Neural progenitor cell (in vitro differentiated cells): ENCODE results near the gene UBC. TPM values are rescaled to one million over a fixed set of nuclear protein-coding genes. Genes with fewer than 3 reads are reported as not detected.
A peak's percentile ranks its signal among the peaks of the same experiment; 100 is the strongest.

Experiments
- DNase-seq: peaks from one replicate; pipeline ENCODE4 v3.0.0-alpha.2; 2016; ENCODE audit warnings: low spot score
- H2AFZ ChIP-seq: fragments of 200-600 bp; sonication (generic); replicated peaks from 2 replicates; pipeline ENCODE4 v1.6.1; 2016; ENCODE audit warnings: antibody characterized with exemption
- H3F3A ChIP-seq: fragments of 200-600 bp; sonication (generic); 2 replicates; pipeline ENCODE4 v1.6.1; 2016; ENCODE audit warnings: antibody characterized with exemption, low read depth
- H3K27ac ChIP-seq: fragments of 200-600 bp; sonication (generic); 2 replicates; pipeline ENCODE4 v1.5.1; 2016; ENCODE audit warnings: mild to moderate bottlenecking
- H3K27me3 ChIP-seq: fragments of 200-600 bp; sonication (generic); 2 replicates; pipeline ENCODE4 v1.6.1; 2016; ENCODE audit warnings: mild to moderate bottlenecking, moderate library complexity
- H3K36me3 ChIP-seq: fragments of 200-600 bp; sonication (generic); 2 replicates; pipeline ENCODE4 v1.5.1; 2016
- H3K4me1 ChIP-seq: fragments of 200-600 bp; sonication (generic); 2 replicates; pipeline ENCODE4 v1.6.1; 2016; ENCODE audit warnings: mixed run types
- H3K4me2 ChIP-seq: fragments of 200-600 bp; sonication (generic); 2 replicates; pipeline ENCODE4 v1.6.1; 2016
- H3K4me3 ChIP-seq: fragments of 200-600 bp; sonication (generic); 2 replicates; pipeline ENCODE4 v1.5.1; 2016
- H3K79me2 ChIP-seq: fragments of 200-600 bp; sonication (generic); 2 replicates; pipeline ENCODE4 v1.6.1; 2016; ENCODE audit warnings: low read depth
- H3K9ac ChIP-seq: fragments of 200-600 bp; sonication (generic); 2 replicates; pipeline ENCODE4 v1.6.1; 2016
- H3K9me3 ChIP-seq: fragments of 200-600 bp; sonication (generic); 2 replicates; pipeline ENCODE4 v1.5.1; 2016; ENCODE audit warnings: low read depth
- H4K20me1 ChIP-seq: fragments of 200-600 bp; sonication (generic); 2 replicates; pipeline ENCODE4 v1.6.1; 2016; ENCODE audit warnings: low read depth
- H3K27ac Mint-ChIP-seq: 3 replicates; pipeline ENCODE4 v1.8.0; 2021; ENCODE audit warnings: mixed read lengths
- H3K27me3 Mint-ChIP-seq: 2 replicates; pipeline ENCODE4 v1.8.0; 2022; ENCODE audit warnings: low read depth, mild to moderate bottlenecking, inconsistent platforms, moderate library complexity, mixed read lengths; ENCODE audit not compliant: insufficient read depth
- H3K36me3 Mint-ChIP-seq: 3 replicates; pipeline ENCODE4 v1.8.0; 2021; ENCODE audit warnings: mixed read lengths
- H3K4me1 Mint-ChIP-seq: 3 replicates; pipeline ENCODE4 v1.8.0; 2021; ENCODE audit warnings: mixed read lengths
- H3K4me3 Mint-ChIP-seq: 3 replicates; pipeline ENCODE4 v1.8.0; 2021; ENCODE audit warnings: mild to moderate bottlenecking, moderate library complexity, mixed read lengths
- H3K9me3 Mint-ChIP-seq: 3 replicates; pipeline ENCODE4 v1.8.0; 2020; ENCODE audit warnings: mixed read lengths
- EZH2 ChIP-seq: fragments of 200-600 bp; sonication (generic); IDR thresholded peaks from 2 replicates; pipeline ENCODE4 v1.6.1; 2017; ENCODE audit warnings: antibody characterized with exemption, mild to moderate bottlenecking, moderate library complexity
- EZH2phosphoT487 ChIP-seq: fragments of 200-600 bp; sonication (generic); IDR thresholded peaks from 2 replicates; pipeline ENCODE4 v1.6.1; 2017; ENCODE audit warnings: antibody characterized with exemption
- total RNA-seq: library from RNA; depleted of rRNA; stranded (reverse); fragments of >200 nt; gene quantifications from 2 replicates; pipeline ENCODE4 v1.2.3, GENCODE V29; 2015; ENCODE audit warnings: low replicate concordance
- TF ChIP-seq, protein P1 (sequence below): fragments of 200-600 bp; sonication (generic); IDR thresholded peaks from 2 replicates; pipeline ENCODE4 v1.5.1; 2017; ENCODE audit warnings: antibody characterized with exemption, mild to moderate bottlenecking

The UBC gene
- total RNA-seq, 1 donor from 2014 or later = 857 TPM

GRCh38 chr12:124923905-124924734 lies 9.7 kb upstream of the UBC start:
- Histone ChIP-seq H3K27ac (peak overlapping the region; percentile 57), H2AFZ (peak overlapping the region; percentile 86), H3K9me3 (no peaks in the 10 kb centered on the region), H3K79me2 (no peaks in the 10 kb centered on the region), H3K4me3 (peak overlapping the region; percentile 41), H3K36me3 (no peaks in the 10 kb centered on the region), H4K20me1 (no peaks in the 10 kb centered on the region), H3K9ac (no peak overlapping the region), H3K4me1 (peaks cover 29% of the 10 kb centered on the region), H3F3A (peaks cover 50% of the 10 kb centered on the region), H3K4me2 (peak overlapping the region; percentile 73), H3K27me3 (no peaks in the 10 kb centered on the region)
- Mint-ChIP-seq H3K9me3 (peaks cover 18% of the 10 kb centered on the region), H3K4me1 (peaks cover 55% of the 10 kb centered on the region), H3K27me3 (peaks cover 45% of the 10 kb centered on the region), H3K4me3 (peak overlapping the region; percentile 62), H3K27ac (peak overlapping the region; percentile 82), H3K36me3 (peaks cover 11% of the 10 kb centered on the region)
- TF ChIP-seq EZH2 = no peak
- TF ChIP-seq, protein P1, sequence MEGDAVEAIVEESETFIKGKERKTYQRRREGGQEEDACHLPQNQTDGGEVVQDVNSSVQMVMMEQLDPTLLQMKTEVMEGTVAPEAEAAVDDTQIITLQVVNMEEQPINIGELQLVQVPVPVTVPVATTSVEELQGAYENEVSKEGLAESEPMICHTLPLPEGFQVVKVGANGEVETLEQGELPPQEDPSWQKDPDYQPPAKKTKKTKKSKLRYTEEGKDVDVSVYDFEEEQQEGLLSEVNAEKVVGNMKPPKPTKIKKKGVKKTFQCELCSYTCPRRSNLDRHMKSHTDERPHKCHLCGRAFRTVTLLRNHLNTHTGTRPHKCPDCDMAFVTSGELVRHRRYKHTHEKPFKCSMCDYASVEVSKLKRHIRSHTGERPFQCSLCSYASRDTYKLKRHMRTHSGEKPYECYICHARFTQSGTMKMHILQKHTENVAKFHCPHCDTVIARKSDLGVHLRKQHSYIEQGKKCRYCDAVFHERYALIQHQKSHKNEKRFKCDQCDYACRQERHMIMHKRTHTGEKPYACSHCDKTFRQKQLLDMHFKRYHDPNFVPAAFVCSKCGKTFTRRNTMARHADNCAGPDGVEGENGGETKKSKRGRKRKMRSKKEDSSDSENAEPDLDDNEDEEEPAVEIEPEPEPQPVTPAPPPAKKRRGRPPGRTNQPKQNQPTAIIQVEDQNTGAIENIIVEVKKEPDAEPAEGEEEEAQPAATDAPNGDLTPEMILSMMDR = no peak
- TF ChIP-seq EZH2phosphoT487 = no peak
- DNase-seq = peak; percentile 65

DNA sequence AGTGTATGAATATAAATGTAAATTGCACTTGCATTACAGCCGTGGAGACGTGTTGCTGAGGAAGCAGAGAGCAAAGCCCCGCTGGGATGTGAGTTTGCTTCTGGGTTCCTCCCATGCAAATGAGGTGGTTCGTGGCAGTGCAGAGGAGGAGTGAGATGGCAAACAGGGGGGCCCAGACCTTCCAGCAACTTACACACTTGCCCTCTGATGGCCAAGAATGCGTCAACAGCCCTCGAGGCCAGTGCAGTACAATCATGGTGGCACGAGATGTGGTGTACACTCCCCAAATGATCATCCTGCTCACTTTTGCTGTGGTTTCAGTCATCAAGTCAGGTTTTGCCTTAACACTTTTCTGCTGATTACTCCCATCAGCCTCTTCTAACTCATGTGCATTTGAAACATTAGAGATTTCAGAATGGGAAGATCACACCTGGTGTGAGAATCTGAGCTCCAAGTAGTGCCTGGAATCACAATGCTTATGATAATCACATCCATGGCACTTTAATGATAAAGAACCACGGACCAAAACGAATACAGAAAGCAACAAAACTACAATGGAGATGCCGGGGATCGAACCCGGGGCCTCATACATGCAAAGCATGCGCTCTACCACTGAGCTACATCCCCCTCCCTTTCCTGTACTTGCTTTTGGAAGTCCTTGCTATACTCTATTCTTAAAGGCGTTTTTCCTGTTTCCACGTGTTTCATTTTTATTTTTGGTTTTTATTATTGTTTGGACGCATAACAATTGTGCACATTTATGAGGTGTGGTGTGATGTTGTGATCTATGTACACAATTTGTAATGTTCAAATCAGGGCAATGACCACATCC lies 7.0 kb upstream of the UBC start:
- no peak overlapping the region for H3K27ac ChIP-seq
- peaks cover 64% of the 10 kb centered on the region for H3K4me1 Mint-ChIP-seq
- no peak overlapping the region for H3K9ac ChIP-seq
- peak overlapping the region; percentile 83 for H3K4me3 Mint-ChIP-seq
- peak; percentile 69 for DNase-seq
- no peaks in the 10 kb centered on the region for H3K36me3 ChIP-seq
- H3K4me2 ChIP-seq = peak overlapping the region; percentile 69
- H3K36me3 Mint-ChIP-seq = peaks cover 4% of the 10 kb centered on the region
- TF ChIP-seq, protein P1 = no peak
- TF ChIP-seq EZH2phosphoT487 = no peak
- no peak for TF ChIP-seq EZH2
- peaks cover 44% of the 10 kb centered on the region for H3K4me1 ChIP-seq
- peaks cover 64% of the 10 kb centered on the region for H3F3A ChIP-seq
- H3K9me3 Mint-ChIP-seq = peaks cover 7% of the 10 kb centered on the region
- no peaks in the 10 kb centered on the region for H3K9me3 ChIP-seq
- H3K79me2 ChIP-seq = no peaks in the 10 kb centered on the region
- peaks cover 27% of the 10 kb centered on the region for H3K27me3 Mint-ChIP-seq
- H3K4me3 ChIP-seq = peak overlapping the region; percentile 34
- H4K20me1 ChIP-seq = no peaks in the 10 kb centered on the region
- peak overlapping the region; percentile 80 for H3K27ac Mint-ChIP-seq
- H2AFZ ChIP-seq = peak overlapping the region; percentile 88
- no peaks in the 10 kb centered on the region for H3K27me3 ChIP-seq

- Histone ChIP-seq H3K27me3 (no peaks in the 10 kb centered on the region), H3K27ac (peak overlapping the region; percentile 5), H3F3A (peaks cover 74% of the 10 kb centered on the region), H3K4me2 (peak overlapping the region; percentile 69), H3K36me3 (no peaks in the 10 kb centered on the region), H3K79me2 (peaks cover 8% of the 10 kb centered on the region), H2AFZ (peak overlapping the region; percentile 40), H3K4me3 (peak overlapping the region; percentile 34), H3K9ac (no peak overlapping the region), H4K20me1 (no peaks in the 10 kb centered on the region), H3K4me1 (peaks cover 53% of the 10 kb centered on the region), H3K9me3 (no peaks in the 10 kb centered on the region)
- H3K36me3 Mint-ChIP-seq = peaks cover 4% of the 10 kb centered on the region
- peak overlapping the region; percentile 83 for H3K4me3 Mint-ChIP-seq
- peak; percentile 36 for DNase-seq
- peaks cover 24% of the 10 kb centered on the region for H3K27me3 Mint-ChIP-seq
- peaks cover 74% of the 10 kb centered on the region for H3K4me1 Mint-ChIP-seq
- no peak for TF ChIP-seq EZH2
- TF ChIP-seq EZH2phosphoT487 = no peak
- TF ChIP-seq, protein P1 = no peak
- peak overlapping the region; percentile 80 for H3K27ac Mint-ChIP-seq
- peaks cover 7% of the 10 kb centered on the region for H3K9me3 Mint-ChIP-seq
These were observed 6.0 kb upstream of the UBC start for GRCh38 chr12:124920353-124920935.
